Activated naive CD8-positive, alpha-beta T cell treated with anti-CD3 and anti-CD28 coated beads, Interleukin-2, amount 50 U/mL, for 24 hours (primary cell): ENCODE results near the gene APC2.
A peak's percentile ranks its signal among the peaks of the same experiment; 100 is the strongest.
"Not testable (repeated sequence)": the region's sequence is repeated elsewhere in the genome, so short reads cannot be mapped to it uniquely, and the experiment has no call there.

ENCODE experiments used
- ATAC-seq: fragments of 150-1000 bp; cut with Tn5 transposase; one replicate; pipeline ENCODE4 v1.10.0; 2021
- DNase-seq: peaks from one replicate; pipeline ENCODE4 v3.0.0; 2021
- H3K27ac Mint-ChIP-seq: one replicate; pipeline ENCODE4 v1.8.0; 2021; ENCODE audit warnings: mild to moderate bottlenecking, mixed read lengths
- H3K27me3 Mint-ChIP-seq: one replicate; pipeline ENCODE4 v1.8.0; 2021; ENCODE audit warnings: mixed read lengths
- H3K36me3 Mint-ChIP-seq: one replicate; pipeline ENCODE4 v1.8.0; 2021; ENCODE audit warnings: low read depth, mixed read lengths
- H3K4me1 Mint-ChIP-seq: one replicate; pipeline ENCODE4 v1.8.0; 2021; ENCODE audit warnings: mixed read lengths
- H3K4me3 Mint-ChIP-seq: one replicate; pipeline ENCODE4 v1.8.0; 2021; ENCODE audit warnings: mild to moderate bottlenecking, moderate library complexity, mixed read lengths
- H3K9me3 Mint-ChIP-seq: one replicate; pipeline ENCODE4 v1.8.0; 2021; ENCODE audit warnings: mixed read lengths

Gene APC2

DNA sequence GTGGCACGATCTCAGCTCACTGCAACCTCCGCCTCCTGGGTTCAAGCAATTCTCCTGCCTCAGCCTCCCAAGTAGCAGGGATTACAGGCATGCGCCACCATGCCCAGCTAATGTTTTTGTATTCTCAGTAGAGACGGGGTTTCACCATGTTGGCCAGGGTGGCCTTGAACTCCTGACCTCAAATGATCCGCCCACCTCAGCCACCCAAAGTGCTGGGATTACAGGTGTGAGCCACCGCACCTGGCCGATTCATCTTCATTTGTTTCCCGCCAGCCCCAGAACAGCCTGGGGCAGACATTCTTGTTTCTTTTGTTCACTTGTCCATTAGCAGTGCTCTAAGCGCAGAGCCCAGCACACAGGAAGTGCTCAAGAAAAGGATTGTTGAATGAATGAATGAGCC is 27.1 kb downstream of the APC2 start:
- H3K4me3 Mint-ChIP-seq = peak overlapping the region; percentile 98
- not testable (repeated sequence) for H3K27ac Mint-ChIP-seq, H3K9me3 Mint-ChIP-seq

DNA sequence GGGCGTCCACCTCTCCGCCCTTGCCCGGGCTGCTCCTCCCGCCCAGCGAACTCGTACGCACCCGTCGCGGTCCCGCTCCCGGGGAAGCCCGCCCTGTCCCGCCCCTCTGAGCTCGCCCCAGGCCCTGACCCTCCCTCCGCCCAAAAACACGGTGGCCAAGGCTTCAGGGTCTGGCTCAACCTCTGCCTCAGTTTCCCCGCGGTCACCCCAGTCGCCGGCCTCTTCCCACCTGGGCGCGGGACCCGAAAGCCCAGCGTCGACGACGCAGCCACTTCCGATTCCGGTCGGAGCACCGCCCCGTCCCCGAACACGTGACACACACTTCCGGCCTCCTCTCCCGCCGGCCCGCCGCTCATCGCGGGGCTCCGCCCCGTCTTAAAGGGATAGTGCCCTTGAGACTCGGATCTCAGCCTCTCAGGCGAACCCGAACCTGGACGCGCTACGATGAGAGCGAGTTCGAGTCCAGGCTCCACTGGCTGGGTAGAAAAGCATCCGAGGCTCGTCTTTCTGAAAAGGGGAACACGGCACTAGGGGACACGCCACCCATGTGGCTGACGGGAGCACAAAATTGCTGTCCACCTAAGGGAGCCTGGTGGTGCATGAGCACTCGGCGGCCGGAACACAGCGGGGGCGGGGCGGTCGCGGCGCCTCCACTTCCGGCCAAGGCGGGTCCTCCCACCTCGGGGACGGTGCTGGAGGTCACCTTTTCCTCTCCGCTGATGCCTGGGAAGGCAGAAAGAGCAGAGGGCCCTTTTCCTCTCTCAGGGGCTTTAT is 29.2 kb downstream of the APC2 start, which contains the start of gene C19orf25:
C19orf25 (minus strand) TSS at position 282 of the 774 bp plus-strand sequence. CDS start 312 bp downstream, outside the sequence.
- H3K27ac Mint-ChIP-seq = peak within 1 kb of the TSS; percentile 97
- H3K36me3 Mint-ChIP-seq = peaks cover 5% of the 10 kb centered on the region
- no peaks in the 10 kb centered on the region for H3K27me3 Mint-ChIP-seq

More for the DNA sequence above, 27.1 kb downstream of the APC2 start:
- DNase-seq, ATAC-seq, H3K36me3 Mint-ChIP-seq, H3K27me3 Mint-ChIP-seq: not testable (repeated sequence)
- peaks cover 14% of the 10 kb centered on the region for H3K4me1 Mint-ChIP-seq

GRCh38 chr19:1481224-1481892 is 31.4 kb downstream of the APC2 start:
- Mint-ChIP-seq H3K27me3 (no peaks in the 10 kb centered on the region), H3K9me3 (no peaks in the 10 kb centered on the region), H3K4me3 (no peak overlapping the region), H3K4me1 (peaks cover 14% of the 10 kb centered on the region), H3K27ac (no peak overlapping the region), H3K36me3 (peaks cover 5% of the 10 kb centered on the region)
- ATAC-seq = no peak
- DNase-seq = no peak

More for the DNA sequence above, 29.2 kb downstream of the APC2 start, which contains the start of gene C19orf25:
- Mint-ChIP-seq H3K4me1 (peaks cover 14% of the 10 kb centered on the region), H3K4me3 (peak within 1 kb of the TSS; percentile 98), H3K9me3 (no peaks in the 10 kb centered on the region)
- DNase-seq (peak; percentile 95), ATAC-seq (peak; percentile 96)

GRCh38 chr19:1481893-1482360 is 32.0 kb downstream of the APC2 start:
- Mint-ChIP-seq H3K4me3 (no peak overlapping the region), H3K9me3 (no peaks in the 10 kb centered on the region), H3K4me1 (peaks cover 13% of the 10 kb centered on the region), H3K27me3 (no peaks in the 10 kb centered on the region), H3K27ac (no peak overlapping the region), H3K36me3 (peaks cover 5% of the 10 kb centered on the region)
- no peak for ATAC-seq
- no peak for DNase-seq

DNA sequence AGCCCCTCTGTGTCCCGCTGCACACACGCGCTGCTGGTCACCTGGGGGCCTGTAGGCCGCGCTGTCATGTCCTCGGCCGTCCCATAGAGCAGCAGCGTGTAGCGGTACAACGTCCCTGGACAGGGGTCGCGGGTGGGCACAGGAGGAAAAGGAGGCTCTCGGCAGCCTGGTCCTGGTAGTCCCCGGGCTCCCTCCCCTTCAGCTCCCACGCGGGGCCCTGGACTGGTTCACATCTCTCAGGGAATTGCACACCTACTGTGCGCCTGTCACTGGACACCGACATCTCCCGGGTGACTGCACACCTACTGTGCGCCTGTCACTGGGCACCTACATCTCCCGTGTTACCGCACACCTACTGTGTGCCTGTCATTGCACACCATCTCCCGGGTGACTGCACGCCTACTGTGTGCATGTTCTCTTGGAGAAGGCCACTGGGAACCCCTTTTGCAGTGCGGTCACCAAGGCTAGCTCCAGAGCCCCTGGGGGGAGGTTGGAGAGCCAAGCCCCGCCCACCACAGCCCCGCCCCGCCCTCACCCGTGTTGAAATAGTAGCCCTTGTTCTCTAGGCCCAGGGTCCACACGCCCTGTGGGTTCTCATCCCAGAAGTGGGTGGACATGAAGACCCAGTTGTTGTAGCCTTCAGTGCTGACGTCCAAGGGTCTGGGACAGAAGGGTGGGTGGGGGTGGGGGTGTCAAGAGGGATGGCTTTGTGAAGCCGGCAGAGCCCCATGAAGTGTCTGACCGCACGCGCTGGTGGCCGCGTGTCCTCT is 32.6 kb downstream of the APC2 start:
- ATAC-seq (no peak), DNase-seq (no peak)
- Mint-ChIP-seq H3K4me3 (no peak overlapping the region), H3K27me3 (no peaks in the 10 kb centered on the region), H3K4me1 (peaks cover 7% of the 10 kb centered on the region), H3K9me3 (no peaks in the 10 kb centered on the region), H3K36me3 (peaks cover 1% of the 10 kb centered on the region), H3K27ac (no peak overlapping the region)

DNA sequence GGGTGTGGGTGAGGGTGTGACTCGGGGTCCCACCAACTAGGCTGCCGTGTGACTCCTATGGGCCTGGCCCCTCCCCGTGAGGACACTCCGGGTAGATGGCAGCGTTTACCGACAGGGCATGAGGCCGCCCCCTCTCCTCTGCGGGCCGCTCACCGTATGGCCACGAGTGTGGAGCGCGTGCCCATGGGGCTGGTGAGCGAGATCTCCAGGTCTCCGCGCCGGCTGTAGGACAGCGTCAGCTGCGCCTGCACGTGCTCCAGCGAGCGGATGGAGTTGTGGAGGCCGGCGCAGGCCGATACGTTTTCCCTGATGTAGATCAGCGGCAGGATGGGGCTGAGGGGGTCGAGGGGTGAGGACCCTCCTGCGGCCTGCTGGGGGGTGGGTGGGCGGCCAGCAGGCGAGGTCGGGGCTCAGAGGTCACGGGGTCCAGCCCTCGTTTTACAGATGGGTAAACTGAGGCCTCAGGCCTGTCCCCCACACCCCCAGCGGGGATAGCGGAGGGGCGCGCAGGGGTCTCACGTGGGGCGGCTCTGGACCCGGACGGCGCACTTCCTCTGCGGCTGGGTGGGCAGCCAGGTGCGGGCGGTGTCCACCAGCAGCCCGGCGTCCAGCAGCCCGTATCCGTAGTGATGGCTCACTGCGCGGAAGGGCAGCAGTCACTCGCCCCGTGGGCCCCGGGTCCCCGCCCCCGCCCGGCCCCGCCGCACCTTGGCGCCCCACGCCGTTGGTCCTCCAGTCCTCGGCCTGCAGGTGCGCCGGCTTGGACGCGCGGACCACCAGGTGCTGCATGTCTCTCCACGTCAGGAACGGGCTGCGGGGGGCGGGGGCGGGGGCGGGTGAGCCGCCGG is 33.4 kb downstream of the APC2 start:
- no peaks in the 10 kb centered on the region for H3K27me3 Mint-ChIP-seq
- H3K27ac Mint-ChIP-seq = no peak overlapping the region
- ATAC-seq (no peak), DNase-seq (no peak)
- peaks cover 1% of the 10 kb centered on the region for H3K36me3 Mint-ChIP-seq
- peaks cover 6% of the 10 kb centered on the region for H3K4me1 Mint-ChIP-seq
- no peak overlapping the region for H3K4me3 Mint-ChIP-seq
- H3K9me3 Mint-ChIP-seq = no peaks in the 10 kb centered on the region

GRCh38 chr19:1483979-1484428 is 34.1 kb downstream of the APC2 start:
- ATAC-seq (no peak), DNase-seq (no peak)
- peaks cover 6% of the 10 kb centered on the region for H3K4me1 Mint-ChIP-seq
- H3K36me3 Mint-ChIP-seq = peaks cover under 1% of the 10 kb centered on the region
- no peaks in the 10 kb centered on the region for H3K9me3 Mint-ChIP-seq
- H3K27ac Mint-ChIP-seq = no peak overlapping the region
- no peak overlapping the region for H3K4me3 Mint-ChIP-seq
- H3K27me3 Mint-ChIP-seq = no peaks in the 10 kb centered on the region

DNA sequence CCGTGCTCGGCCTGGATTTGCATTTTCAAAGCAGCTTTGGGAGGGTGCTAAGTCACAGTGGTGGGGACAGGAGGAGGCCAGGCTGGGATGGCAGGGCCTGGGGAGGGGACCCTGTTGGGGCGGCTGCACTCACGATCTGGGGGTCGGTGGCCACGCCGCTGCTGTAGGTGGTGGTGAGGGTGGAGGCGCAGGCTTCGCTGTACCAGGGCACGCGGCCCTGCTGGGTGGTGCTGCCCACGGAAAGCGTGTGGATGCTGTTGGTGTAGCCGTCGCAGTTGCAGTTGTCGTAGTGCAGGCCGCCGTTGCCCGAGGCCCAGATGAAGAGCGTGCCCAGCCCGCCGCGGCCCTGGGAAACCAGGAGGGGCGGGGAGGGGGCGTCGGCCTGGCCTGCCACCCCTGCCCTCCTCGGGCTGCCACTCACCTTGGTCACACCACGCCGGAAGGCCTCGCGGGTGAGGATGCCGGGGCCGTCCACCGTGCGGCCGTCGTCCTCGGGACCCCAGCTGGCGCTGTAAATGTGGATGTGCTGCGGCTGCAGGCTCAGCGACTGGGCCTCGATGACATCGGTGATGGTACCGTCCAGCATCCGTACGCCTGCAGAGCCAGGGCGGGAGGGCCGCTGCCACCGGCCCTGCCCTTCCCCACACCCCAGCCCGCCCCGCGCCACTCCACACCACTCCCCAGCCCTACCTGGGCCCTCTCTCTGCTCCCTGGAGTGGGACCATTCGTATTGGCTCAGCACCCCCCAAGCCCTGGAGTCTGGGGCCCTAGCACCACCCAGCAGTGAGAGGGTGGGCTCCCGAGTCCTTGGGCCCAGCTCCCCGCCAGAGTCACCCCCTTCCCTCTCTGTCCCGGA is 37.0 kb downstream of the APC2 start:
- DNase-seq = no peak
- Mint-ChIP-seq H3K4me3 (no peak overlapping the region), H3K27ac (no peak overlapping the region), H3K36me3 (no peaks in the 10 kb centered on the region), H3K27me3 (peaks cover 6% of the 10 kb centered on the region), H3K4me1 (peaks cover 12% of the 10 kb centered on the region), H3K9me3 (no peaks in the 10 kb centered on the region)
- ATAC-seq = no peak

- peaks cover 12% of the 10 kb centered on the region for H3K4me1 Mint-ChIP-seq
- ATAC-seq (no peak), DNase-seq (no peak)
- H3K4me3 Mint-ChIP-seq = no peak overlapping the region
- peaks cover 6% of the 10 kb centered on the region for H3K27me3 Mint-ChIP-seq
- H3K9me3 Mint-ChIP-seq = no peaks in the 10 kb centered on the region
- H3K36me3 Mint-ChIP-seq = no peaks in the 10 kb centered on the region
- H3K27ac Mint-ChIP-seq = no peak overlapping the region
Observed at GRCh38 chr19:1487576-1488281, 37.8 kb downstream of the APC2 start.

GRCh38 chr19:1488282-1488601 is 38.3 kb downstream of the APC2 start:
- Mint-ChIP-seq H3K27ac (no peak overlapping the region), H3K9me3 (no peaks in the 10 kb centered on the region), H3K36me3 (no peaks in the 10 kb centered on the region), H3K27me3 (peaks cover 6% of the 10 kb centered on the region), H3K4me3 (no peak overlapping the region), H3K4me1 (peaks cover 12% of the 10 kb centered on the region)
- ATAC-seq (no peak), DNase-seq (no peak)

GRCh38 chr19:1489463-1490310 is 39.8 kb downstream of the APC2 start:
- H3K27ac Mint-ChIP-seq = no peak overlapping the region
- H3K4me3 Mint-ChIP-seq = no peak overlapping the region
- no peaks in the 10 kb centered on the region for H3K9me3 Mint-ChIP-seq
- peaks cover 6% of the 10 kb centered on the region for H3K27me3 Mint-ChIP-seq
- no peak for DNase-seq
- no peaks in the 10 kb centered on the region for H3K36me3 Mint-ChIP-seq
- H3K4me1 Mint-ChIP-seq = peaks cover 12% of the 10 kb centered on the region
- ATAC-seq = no peak
